Muscle layer of colon (tissue), 2 donors: ENCODE measurements around the gene DNER.

Source experiments
- H3K27ac ChIP-seq: one replicate; pipeline ENCODE4 v1.7.0; 2013; ENCODE audit warnings: low read depth, mild to moderate bottlenecking, low read length, moderate library complexity
- H3K27me3 ChIP-seq, 2 donors: one replicate each; pipeline ENCODE4 v1.7.0; 2013; ENCODE audit warnings: low read length in 2 of 2, mild to moderate bottlenecking in 2 of 2; ENCODE audit not compliant: insufficient read depth in 2 of 2, control insufficient read depth in 1 of 2
- H3K36me3 ChIP-seq: one replicate; pipeline ENCODE4 v1.7.0; 2013; ENCODE audit warnings: mild to moderate bottlenecking, low read length; ENCODE audit not compliant: insufficient read depth
- H3K4me1 ChIP-seq: one replicate; pipeline ENCODE4 v1.7.0; 2013; ENCODE audit warnings: mild to moderate bottlenecking, low read length; ENCODE audit not compliant: insufficient read depth
- H3K4me3 ChIP-seq, 2 donors: one replicate each; pipeline ENCODE4 v1.7.0; 2013; ENCODE audit warnings: low read length in 2 of 2, low read depth in 1 of 2, mild to moderate bottlenecking in 1 of 2, moderate library complexity in 1 of 2
- H3K9ac ChIP-seq: one replicate; pipeline ENCODE4 v1.7.0; 2013; ENCODE audit warnings: low read length
- H3K9me3 ChIP-seq: one replicate; pipeline ENCODE4 v1.7.0; 2013; ENCODE audit warnings: mild to moderate bottlenecking, low read length
- donor health status: abdominal sarcoma.
- donor health status: Adenocarcinoma of cecum.

The DNER gene

DNA sequence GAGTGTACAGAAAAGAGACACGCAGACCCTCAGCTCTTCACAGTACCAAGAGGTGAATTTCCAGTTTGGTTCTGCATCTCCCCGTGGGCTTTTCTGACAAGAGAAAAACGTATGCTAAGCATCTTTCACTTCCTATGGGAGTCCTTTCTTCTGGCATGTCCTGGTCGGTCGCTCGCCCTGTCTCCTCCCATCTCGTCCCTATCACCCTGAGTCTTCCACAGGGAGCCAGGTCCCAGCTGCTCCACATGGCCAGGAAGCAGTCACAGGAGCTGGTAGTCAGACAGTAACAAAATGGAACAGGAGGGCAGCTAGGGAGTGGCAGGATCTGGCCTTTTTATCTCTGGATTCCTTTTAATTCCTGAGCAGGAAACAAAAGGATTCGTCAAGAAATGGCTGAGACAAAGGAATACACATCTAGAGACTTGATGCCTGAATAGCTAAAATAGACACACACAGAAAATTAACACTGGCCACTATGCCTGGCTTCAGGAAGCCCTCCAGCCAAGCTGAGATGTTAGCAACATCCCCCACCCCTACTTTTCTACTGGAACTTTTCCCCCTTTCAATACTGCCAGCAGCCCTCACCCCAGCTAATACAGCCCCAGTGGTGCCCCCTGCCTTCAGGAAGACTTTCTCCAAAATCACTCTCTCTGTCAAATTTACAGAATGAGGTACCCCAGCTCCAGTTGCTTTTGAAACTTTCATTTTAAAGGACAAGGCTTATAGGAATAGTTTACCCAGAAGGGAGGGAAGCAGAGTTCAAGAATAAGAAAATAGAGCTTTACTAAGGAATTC is 136.1 kb downstream of the DNER start:
- Histone ChIP-seq H3K4me1 (no peaks in the 10 kb centered on the region), H3K27ac (no peak overlapping the region), H3K9me3 (no peaks in the 10 kb centered on the region), H3K36me3 (no peaks in the 10 kb centered on the region), H3K9ac (no peak overlapping the region), H3K4me3 (no peak overlapping the region), H3K27me3 (no peaks in the 10 kb centered on the region)

DNA sequence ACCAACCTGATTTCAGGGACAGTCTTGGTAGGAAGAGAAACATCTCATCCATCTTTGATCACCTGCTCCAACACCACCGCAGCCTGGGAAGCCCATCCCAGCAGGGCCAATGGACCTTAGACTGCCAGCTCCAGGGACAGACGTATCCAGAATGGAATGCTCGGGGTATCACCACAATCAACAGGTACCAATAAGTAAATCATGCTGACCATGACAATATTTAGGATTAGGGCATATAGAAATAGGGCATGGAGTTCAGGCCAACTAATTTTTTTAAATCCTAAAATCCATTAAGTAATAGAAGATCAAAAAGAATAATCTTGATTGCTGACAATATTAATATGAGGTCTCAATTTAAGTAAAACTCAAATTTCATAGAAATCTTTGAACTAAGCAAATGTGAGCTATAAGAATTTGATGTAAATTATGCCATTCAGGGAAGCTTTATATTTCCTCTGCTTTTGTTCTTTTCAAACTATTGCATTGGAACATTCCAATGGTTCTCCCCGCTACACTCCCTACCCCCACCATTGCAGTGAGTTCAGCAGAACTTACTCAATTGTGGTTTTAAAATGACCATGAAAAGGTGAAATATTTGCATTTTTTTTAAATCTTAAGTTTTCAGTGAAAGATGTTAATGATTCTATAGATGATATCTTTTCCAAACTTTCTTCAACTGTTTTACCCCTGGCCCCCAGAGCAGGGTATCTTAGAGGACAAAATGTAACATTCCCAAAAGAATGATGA is 138.6 kb downstream of the DNER start:
- Histone ChIP-seq H3K27me3 (no peaks in the 10 kb centered on the region), H3K4me1 (peaks cover 6% of the 10 kb centered on the region), H3K9ac (no peak overlapping the region), H3K9me3 (no peaks in the 10 kb centered on the region), H3K4me3 (no peak overlapping the region), H3K27ac (no peak overlapping the region), H3K36me3 (no peaks in the 10 kb centered on the region)

DNA sequence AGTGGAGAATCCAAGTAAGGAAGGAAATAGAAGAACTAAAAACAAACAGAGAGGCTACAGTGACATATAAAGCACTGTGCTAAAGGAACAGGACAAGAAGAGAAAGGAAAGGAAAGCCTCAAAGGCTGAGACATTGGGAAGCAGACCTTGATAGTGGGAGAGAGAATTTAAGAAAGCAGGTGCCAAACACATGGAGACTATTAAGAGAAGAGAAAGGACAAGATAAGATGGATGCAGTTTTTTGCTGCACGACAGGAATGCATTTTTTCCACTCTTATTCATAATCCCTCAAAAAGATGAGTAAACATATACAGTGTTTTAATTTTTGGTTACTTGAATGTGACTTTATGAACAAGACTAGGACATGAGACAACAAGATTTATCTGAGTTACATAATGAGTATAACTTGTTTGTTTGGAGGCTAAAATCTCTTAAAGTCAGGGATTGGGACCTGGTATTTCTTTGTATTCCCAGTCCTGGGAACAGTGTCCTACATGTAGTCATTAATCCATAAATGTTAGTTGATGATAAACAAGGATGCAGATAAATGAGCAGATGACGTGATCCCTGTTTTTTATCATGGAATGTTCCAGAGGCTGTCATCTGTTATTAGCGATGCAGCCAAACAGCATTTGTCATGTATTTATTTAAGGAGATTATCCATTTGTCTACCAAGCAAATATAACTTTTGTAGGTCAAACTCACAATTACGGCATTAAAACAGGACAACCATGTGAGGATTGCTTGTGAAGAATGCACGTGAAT is 141.7 kb downstream of the DNER start:
- peaks cover 6% of the 10 kb centered on the region for H3K4me1 ChIP-seq
- H3K9ac ChIP-seq = no peak overlapping the region
- H3K27ac ChIP-seq = no peak overlapping the region
- H3K27me3 ChIP-seq = no peaks in the 10 kb centered on the region
- H3K36me3 ChIP-seq = no peaks in the 10 kb centered on the region
- H3K4me3 ChIP-seq = no peak overlapping the region
- no peaks in the 10 kb centered on the region for H3K9me3 ChIP-seq

DNA sequence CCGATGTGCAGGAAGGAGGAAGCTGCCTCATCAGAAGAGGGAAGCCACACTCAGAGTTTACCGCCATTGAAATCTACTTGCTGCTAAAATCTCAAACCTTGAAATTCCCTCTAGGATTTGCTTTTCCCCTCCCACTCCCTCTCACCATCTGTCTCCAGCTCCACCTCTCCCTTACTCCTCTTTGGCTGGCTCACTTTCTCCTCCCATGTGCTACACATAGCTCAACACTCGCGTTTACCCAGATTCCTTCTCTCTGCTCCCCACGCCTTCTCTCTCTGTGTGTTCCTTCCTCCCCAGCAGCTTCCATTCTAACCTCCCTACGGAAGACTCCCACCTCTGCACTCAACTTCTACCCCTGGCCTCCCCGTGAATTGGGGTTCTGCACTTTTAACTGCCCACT is 143.1 kb downstream of the DNER start:
- Histone ChIP-seq H3K9me3 (no peaks in the 10 kb centered on the region), H3K36me3 (no peaks in the 10 kb centered on the region), H3K27ac (no peak overlapping the region), H3K27me3 (no peaks in the 10 kb centered on the region), H3K9ac (no peak overlapping the region), H3K4me1 (peaks cover 6% of the 10 kb centered on the region), H3K4me3 (no peak overlapping the region)

DNA sequence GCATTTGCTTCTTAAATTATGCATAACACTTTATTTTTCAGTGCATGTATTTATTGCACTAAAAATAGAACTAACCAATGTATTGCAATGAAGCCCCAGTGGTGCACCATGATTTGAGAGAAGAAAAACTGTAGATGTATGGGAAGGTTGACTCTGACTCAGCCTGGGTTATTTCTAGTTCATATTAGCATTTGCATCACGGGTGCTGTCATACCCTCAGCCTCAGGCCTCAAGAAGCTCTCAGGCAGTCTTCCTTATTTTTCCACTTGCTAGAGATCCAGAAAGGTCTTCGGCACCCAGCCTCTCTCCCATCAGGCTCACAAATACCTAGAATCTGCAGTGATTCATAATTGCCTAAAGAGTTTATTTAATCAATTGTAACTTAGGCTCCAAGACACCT is 148.0 kb downstream of the DNER start:
- H3K27me3 ChIP-seq = no peaks in the 10 kb centered on the region
- H3K4me1 ChIP-seq = peaks cover 1% of the 10 kb centered on the region
- H3K27ac ChIP-seq = no peak overlapping the region
- H3K36me3 ChIP-seq = no peaks in the 10 kb centered on the region
- no peaks in the 10 kb centered on the region for H3K9me3 ChIP-seq
- H3K9ac ChIP-seq = no peak overlapping the region
- H3K4me3 ChIP-seq = no peak overlapping the region

DNA sequence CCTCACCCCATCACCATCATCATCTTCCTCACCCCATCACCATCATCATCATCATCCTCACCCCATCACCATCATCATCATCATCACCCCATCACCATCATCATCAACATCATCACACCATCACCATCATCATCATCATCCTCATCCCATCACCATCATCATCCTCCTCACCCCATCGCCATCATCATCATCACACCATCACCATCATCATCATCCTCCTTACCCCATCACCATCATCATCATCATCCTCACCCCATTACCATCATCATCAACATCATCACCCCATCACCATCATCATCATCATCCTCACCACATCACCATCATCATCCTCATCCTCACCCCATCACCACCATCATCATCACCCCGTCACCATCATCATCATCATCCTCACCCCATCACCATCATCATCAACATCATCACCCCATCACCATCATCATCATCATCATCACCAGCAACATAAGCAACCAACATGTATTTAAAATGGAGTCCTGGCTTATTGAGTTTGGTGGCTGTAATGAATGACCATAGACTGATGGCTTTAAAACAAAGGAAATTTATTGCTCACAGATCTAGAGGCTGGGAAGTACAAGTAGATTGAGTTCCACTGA is 150.0 kb downstream of the DNER start:
- no peaks in the 10 kb centered on the region for H3K9me3 ChIP-seq
- H3K9ac ChIP-seq = no peak overlapping the region
- no peaks in the 10 kb centered on the region for H3K27me3 ChIP-seq
- H3K36me3 ChIP-seq = no peaks in the 10 kb centered on the region
- H3K4me3 ChIP-seq = no peak overlapping the region
- H3K4me1 ChIP-seq = no peaks in the 10 kb centered on the region
- H3K27ac ChIP-seq = no peak overlapping the region

DNA sequence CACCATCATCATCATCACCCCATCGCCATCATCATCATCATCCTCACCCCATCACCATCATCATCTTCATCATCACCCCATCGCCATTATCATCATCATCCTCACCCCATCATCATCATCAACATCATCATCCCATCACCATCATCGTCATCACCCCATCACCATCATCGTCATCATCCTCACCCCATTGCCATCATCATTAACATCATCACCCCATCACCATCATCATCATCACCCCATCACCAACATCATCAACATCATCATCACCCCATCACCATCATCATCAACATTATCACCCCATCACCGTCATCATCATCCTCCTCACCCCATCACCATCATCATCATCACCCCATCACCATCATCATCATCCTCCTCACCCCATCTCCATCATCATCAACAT is 151.0 kb downstream of the DNER start:
- Histone ChIP-seq H3K27ac (no peak overlapping the region), H3K36me3 (no peaks in the 10 kb centered on the region), H3K9ac (no peak overlapping the region), H3K4me1 (no peaks in the 10 kb centered on the region), H3K27me3 (no peaks in the 10 kb centered on the region), H3K9me3 (no peaks in the 10 kb centered on the region), H3K4me3 (no peak overlapping the region)

DNA sequence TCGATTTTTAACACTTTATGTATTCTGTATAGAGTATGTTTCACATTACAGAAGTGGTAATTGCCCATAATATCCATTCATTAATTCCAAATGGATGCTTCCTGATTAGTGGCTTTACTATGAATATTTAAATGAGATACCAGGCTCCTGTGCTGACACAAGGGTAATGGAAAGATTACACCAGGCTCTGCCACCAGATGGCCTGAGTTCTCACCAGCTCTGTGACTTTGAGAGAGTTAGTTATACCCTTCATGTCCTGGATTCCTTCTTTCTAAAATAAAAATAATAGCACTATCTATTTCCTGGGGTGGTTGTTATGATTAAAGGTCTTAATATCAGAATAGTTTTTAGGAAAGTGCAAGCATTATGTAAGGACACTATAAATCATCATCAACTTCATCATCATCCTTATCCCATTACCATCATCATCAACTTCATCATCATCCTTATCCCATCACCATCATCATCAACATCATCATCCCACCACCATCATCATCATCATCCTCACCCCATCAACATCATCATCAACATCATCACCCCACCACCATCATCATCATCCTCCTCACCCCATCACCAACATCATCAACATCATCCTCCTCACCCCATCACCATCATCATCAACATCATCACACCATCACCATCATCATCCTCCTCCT is 151.8 kb downstream of the DNER start:
- no peak overlapping the region for H3K27ac ChIP-seq
- no peaks in the 10 kb centered on the region for H3K36me3 ChIP-seq
- H3K4me3 ChIP-seq = no peak overlapping the region
- no peaks in the 10 kb centered on the region for H3K9me3 ChIP-seq
- H3K27me3 ChIP-seq = no peaks in the 10 kb centered on the region
- no peaks in the 10 kb centered on the region for H3K4me1 ChIP-seq
- H3K9ac ChIP-seq = no peak overlapping the region

DNA sequence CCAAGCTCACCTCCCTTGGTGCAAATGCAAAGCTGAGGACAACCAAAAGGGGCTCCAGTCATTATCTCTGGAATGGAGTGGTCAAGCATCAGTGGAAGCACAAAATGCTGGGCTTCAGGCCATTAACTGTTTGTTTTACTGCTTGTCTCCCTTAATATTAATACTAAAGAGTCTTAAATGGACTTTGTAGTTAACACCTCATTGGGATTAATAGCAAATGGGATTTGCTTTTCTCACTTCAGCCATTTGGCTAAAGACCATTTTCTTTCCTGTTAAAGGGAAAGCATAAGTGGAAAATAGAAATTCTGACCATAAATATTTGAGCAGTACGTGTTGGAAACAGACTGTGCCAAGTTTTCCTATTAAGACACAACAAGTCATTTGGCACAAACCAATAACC is 154.4 kb downstream of the DNER start:
- Histone ChIP-seq H3K4me3 (no peak overlapping the region), H3K9me3 (no peaks in the 10 kb centered on the region), H3K9ac (no peak overlapping the region)

DNA sequence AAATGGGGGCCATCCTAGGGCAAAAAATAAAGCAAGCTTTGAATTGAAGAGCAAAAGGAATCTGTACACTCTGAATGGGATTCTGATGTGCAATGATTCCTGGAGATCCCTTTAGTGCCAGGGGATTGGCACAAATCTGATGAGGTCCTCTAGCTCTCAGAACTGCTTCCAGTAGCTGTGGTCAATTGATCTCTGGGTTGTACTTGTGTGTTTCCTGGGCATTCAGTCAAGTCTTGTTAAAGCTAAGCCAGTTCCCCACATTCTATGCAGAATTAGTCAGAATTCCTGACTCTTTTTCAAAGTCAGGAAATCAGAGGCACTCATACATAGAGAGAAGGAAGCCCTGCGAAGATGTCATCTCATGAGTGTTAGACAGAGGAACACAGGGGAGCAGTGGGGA is 161.3 kb downstream of the DNER start:
- H3K9ac ChIP-seq = no peak overlapping the region
- no peak overlapping the region for H3K27ac ChIP-seq
- no peaks in the 10 kb centered on the region for H3K27me3 ChIP-seq
- no peaks in the 10 kb centered on the region for H3K36me3 ChIP-seq
- no peak overlapping the region for H3K4me3 ChIP-seq
- H3K4me1 ChIP-seq = no peaks in the 10 kb centered on the region
- H3K9me3 ChIP-seq = no peaks in the 10 kb centered on the region

More for the DNA sequence above, 154.4 kb downstream of the DNER start:
- H3K27me3 ChIP-seq = no peaks in the 10 kb centered on the region
- H3K4me1 ChIP-seq = no peaks in the 10 kb centered on the region
- H3K27ac ChIP-seq = no peak overlapping the region
- H3K36me3 ChIP-seq = no peaks in the 10 kb centered on the region
